Sigmoid colon (tissue), 3 donors: ENCODE data around the gene SNX19.

Experiments
- POLR2A ChIP-seq, 2 donors: fragments of 450-650 bp; IDR thresholded peaks; one replicate each; pipeline ENCODE4 v1.6.1; 2016; ENCODE audit warnings: antibody characterized with exemption in 2 of 2, mild to moderate bottlenecking in 2 of 2, moderate library complexity in 2 of 2
- TF ChIP-seq, protein P1 (sequence below), 4 experiments: fragments of 450-650 bp in 3 of 4; fragments of 200-600 bp in 1 of 4; IDR thresholded peaks; one replicate each; pipeline ENCODE4 v1.5.1; 2016 to 2019; ENCODE audit warnings: antibody characterized with exemption in 4 of 4, mild to moderate bottlenecking in 3 of 4, moderate library complexity in 2 of 4

- TF ChIP-seq, protein P1, sequence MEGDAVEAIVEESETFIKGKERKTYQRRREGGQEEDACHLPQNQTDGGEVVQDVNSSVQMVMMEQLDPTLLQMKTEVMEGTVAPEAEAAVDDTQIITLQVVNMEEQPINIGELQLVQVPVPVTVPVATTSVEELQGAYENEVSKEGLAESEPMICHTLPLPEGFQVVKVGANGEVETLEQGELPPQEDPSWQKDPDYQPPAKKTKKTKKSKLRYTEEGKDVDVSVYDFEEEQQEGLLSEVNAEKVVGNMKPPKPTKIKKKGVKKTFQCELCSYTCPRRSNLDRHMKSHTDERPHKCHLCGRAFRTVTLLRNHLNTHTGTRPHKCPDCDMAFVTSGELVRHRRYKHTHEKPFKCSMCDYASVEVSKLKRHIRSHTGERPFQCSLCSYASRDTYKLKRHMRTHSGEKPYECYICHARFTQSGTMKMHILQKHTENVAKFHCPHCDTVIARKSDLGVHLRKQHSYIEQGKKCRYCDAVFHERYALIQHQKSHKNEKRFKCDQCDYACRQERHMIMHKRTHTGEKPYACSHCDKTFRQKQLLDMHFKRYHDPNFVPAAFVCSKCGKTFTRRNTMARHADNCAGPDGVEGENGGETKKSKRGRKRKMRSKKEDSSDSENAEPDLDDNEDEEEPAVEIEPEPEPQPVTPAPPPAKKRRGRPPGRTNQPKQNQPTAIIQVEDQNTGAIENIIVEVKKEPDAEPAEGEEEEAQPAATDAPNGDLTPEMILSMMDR (IDR thresholded peaks at IDR 0.05) = no peak
- TF ChIP-seq POLR2A (IDR thresholded peaks at IDR 0.05) = no peak
These were observed 47.4 kb downstream of the SNX19 start for GRCh38 chr11:130868721-130869390.
